ENCODE data around the gene ERC1. TPM values are rescaled to one million over a fixed set of nuclear protein-coding genes. Genes with fewer than 3 reads are reported as not detected.

ERC1 gene
- total and polyA plus RNA-seq, 2 donors from 2014 or later: 5.1 to 68.3 TPM

DNA sequence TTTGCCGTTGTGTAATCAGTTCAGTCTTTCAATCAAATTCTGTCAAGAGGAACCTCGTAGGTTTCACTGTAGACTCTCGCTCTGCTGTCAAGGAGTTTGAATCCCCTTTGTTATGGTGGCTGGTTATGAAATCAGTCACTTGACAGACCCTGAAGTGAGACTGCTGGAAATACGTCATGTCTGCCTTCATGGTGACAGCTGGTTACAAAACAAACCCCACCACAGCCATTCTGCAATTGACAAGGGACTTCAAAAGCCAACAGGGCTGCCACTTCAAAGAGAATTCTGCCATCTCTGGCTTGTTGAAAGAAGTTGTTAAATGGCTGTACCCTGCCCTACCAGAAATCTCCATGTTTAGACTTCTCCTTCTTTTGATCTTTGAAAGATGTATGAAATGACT lies 286.9 kb downstream of the ERC1 start:
- H3K4me1 ChIP-seq (ENCODE audit: control insufficient read depth in 2 of 3, insufficient read depth in 2 of 3, low read depth in 1 of 3, low read length in 3 of 3): no peaks in the 10 kb centered on the region
- intact Hi-C loops (cut with DNase I): no loop called here
- no peaks in the 10 kb centered on the region for H3K9me3 ChIP-seq (ENCODE audit: control insufficient read depth in 2 of 3, insufficient read depth in 1 of 3, low read length in 3 of 3)
- no peak overlapping the region for H3K27ac ChIP-seq (ENCODE audit: low read depth in 2 of 2, low read length in 2 of 2)
- H3K27me3 ChIP-seq (ENCODE audit: control insufficient read depth, insufficient read depth, low read length): no peaks in the 10 kb centered on the region
- TF ChIP-seq, protein P1, sequence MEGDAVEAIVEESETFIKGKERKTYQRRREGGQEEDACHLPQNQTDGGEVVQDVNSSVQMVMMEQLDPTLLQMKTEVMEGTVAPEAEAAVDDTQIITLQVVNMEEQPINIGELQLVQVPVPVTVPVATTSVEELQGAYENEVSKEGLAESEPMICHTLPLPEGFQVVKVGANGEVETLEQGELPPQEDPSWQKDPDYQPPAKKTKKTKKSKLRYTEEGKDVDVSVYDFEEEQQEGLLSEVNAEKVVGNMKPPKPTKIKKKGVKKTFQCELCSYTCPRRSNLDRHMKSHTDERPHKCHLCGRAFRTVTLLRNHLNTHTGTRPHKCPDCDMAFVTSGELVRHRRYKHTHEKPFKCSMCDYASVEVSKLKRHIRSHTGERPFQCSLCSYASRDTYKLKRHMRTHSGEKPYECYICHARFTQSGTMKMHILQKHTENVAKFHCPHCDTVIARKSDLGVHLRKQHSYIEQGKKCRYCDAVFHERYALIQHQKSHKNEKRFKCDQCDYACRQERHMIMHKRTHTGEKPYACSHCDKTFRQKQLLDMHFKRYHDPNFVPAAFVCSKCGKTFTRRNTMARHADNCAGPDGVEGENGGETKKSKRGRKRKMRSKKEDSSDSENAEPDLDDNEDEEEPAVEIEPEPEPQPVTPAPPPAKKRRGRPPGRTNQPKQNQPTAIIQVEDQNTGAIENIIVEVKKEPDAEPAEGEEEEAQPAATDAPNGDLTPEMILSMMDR (IDR thresholded peaks at IDR 0.05; ENCODE audit: borderline replicate concordance, extremely low read depth, insufficient read depth): no peak
- H3K9ac ChIP-seq (ENCODE audit: low read length in 3 of 3): no peak overlapping the region
- no peak for DNase-seq
- no peak for FAIRE-seq
- no peaks in the 10 kb centered on the region for H3K36me3 ChIP-seq (ENCODE audit: control insufficient read depth in 2 of 3, insufficient read depth in 3 of 3, low read length in 3 of 3)
- H3K4me3 ChIP-seq (ENCODE audit: low read length in 3 of 3): no peak overlapping the region

DNA sequence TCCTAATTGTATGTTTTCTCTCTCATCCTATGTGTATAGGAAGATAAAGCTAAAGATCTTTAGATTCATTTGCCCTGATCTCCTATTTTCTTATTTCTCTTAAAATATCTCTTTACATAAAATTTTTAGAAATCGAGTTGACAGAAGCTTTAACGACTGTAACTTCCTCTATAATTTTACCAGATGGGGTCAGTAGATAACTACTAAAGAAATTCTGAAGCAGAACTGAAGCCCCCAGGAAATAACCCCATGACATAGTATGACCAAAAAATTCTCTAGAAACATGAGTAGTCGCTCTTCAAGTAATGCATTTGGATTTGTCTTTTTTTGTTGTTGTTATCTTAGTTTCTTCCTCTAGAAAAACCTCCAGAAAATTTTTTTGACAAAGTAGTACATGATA lies 288.0 kb downstream of the ERC1 start:
- H3K9me3 ChIP-seq (ENCODE audit: control insufficient read depth in 2 of 3, insufficient read depth in 1 of 3, low read length in 3 of 3): no peaks in the 10 kb centered on the region
- no peak overlapping the region for H3K4me3 ChIP-seq (ENCODE audit: low read length in 3 of 3)
- TF ChIP-seq, protein P1 (IDR thresholded peaks at IDR 0.05; ENCODE audit: borderline replicate concordance, extremely low read depth, insufficient read depth): no peak
- intact Hi-C loops (cut with DNase I): no loop called here
- DNase-seq (peak in 2 of 5 donors; percentile 10 to 18), FAIRE-seq (no peak)
- no peaks in the 10 kb centered on the region for H3K27me3 ChIP-seq (ENCODE audit: control insufficient read depth, insufficient read depth, low read length)
- H3K9ac ChIP-seq (ENCODE audit: low read length in 3 of 3): no peak overlapping the region
- H3K27ac ChIP-seq (ENCODE audit: low read depth in 2 of 2, low read length in 2 of 2): no peak overlapping the region
- H3K36me3 ChIP-seq (ENCODE audit: control insufficient read depth in 2 of 3, insufficient read depth in 3 of 3, low read length in 3 of 3): no peaks in the 10 kb centered on the region
- H3K4me1 ChIP-seq (ENCODE audit: control insufficient read depth in 2 of 3, insufficient read depth in 2 of 3, low read depth in 1 of 3, low read length in 3 of 3): no peaks in the 10 kb centered on the region

DNA sequence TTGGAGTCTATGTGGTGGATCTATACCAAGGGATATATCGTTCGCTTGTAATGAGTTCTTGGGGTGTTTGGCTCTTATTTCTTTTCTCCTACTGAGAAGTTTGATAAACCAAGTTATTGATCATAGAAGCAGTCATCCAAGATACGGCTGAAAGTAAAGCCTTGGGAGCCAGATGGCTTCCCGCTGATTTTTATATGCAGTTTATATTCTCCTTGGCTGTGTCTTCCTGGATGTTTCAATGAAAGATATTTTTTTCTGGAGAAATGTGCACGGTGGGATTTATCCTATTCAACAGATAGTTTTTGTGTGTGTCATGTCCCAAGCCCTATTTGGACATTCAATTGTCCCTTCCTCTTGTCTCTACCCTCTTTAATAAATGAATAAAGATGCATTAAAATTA lies 289.0 kb downstream of the ERC1 start:
- DNase-seq: no peak
- intact Hi-C loops (cut with DNase I): no loop called here
- H3K27ac ChIP-seq (ENCODE audit: low read depth in 2 of 2, low read length in 2 of 2): no peak overlapping the region
- H3K4me1 ChIP-seq (ENCODE audit: control insufficient read depth in 2 of 3, insufficient read depth in 2 of 3, low read depth in 1 of 3, low read length in 3 of 3): no peaks in the 10 kb centered on the region
- H3K36me3 ChIP-seq (ENCODE audit: control insufficient read depth in 2 of 3, insufficient read depth in 3 of 3, low read length in 3 of 3): no peaks in the 10 kb centered on the region
- H3K9me3 ChIP-seq (ENCODE audit: control insufficient read depth in 2 of 3, insufficient read depth in 1 of 3, low read length in 3 of 3): no peaks in the 10 kb centered on the region
- H3K4me3 ChIP-seq (ENCODE audit: low read length in 3 of 3): no peak overlapping the region
- no peaks in the 10 kb centered on the region for H3K27me3 ChIP-seq (ENCODE audit: control insufficient read depth, insufficient read depth, low read length)
- TF ChIP-seq, protein P1 (IDR thresholded peaks at IDR 0.05; ENCODE audit: borderline replicate concordance, extremely low read depth, insufficient read depth): no peak
- no peak for FAIRE-seq
- H3K9ac ChIP-seq (ENCODE audit: low read length in 3 of 3): no peak overlapping the region

DNA sequence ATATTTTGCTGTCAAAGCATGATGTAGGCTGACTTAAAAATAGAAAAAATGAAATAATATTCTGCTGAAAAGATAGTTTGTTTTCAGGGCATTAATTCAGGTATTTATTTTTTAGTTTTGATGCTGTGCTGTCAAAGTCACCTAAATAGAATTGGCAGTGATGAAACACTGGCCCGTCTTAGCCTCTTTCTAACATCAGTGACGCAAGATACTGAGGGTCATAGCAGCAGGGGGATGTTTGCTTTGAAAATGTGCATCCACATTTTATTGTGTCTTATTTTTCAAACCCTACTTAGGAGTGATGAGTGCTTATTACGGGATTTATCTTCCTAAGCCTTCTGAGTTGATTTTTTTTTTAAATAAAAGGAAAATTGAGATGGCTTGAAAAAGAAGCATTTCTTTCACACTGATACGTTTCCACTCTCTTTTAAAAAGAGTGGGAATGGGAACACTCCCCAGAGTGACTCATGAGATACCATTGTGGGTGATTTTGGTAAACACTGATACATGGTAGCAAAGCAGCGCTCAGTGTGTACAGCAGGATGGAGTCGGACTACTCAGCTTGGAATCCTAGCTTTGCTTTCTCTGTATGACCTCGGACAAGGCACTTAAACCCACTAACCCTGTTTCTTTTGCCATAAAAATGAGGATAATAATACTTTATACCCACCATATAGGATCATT lies 290.8 kb downstream of the ERC1 start:
- no peaks in the 10 kb centered on the region for H3K27me3 ChIP-seq (ENCODE audit: control insufficient read depth, insufficient read depth, low read length)
- no peak overlapping the region for H3K4me3 ChIP-seq (ENCODE audit: low read length in 3 of 3)
- H3K27ac ChIP-seq (ENCODE audit: low read depth in 2 of 2, low read length in 2 of 2): no peak overlapping the region
- H3K9ac ChIP-seq (ENCODE audit: low read length in 3 of 3): no peak overlapping the region
- no peaks in the 10 kb centered on the region for H3K36me3 ChIP-seq (ENCODE audit: control insufficient read depth in 2 of 3, insufficient read depth in 3 of 3, low read length in 3 of 3)
- no peaks in the 10 kb centered on the region for H3K9me3 ChIP-seq (ENCODE audit: control insufficient read depth in 2 of 3, insufficient read depth in 1 of 3, low read length in 3 of 3)
- H3K4me1 ChIP-seq (ENCODE audit: control insufficient read depth in 2 of 3, insufficient read depth in 2 of 3, low read depth in 1 of 3, low read length in 3 of 3): no peaks in the 10 kb centered on the region
- no peak for DNase-seq
- TF ChIP-seq, protein P1 (IDR thresholded peaks at IDR 0.05; ENCODE audit: borderline replicate concordance, extremely low read depth, insufficient read depth): no peak
- intact Hi-C loops (cut with DNase I): no loop called here
- FAIRE-seq: no peak

Data from kidney (tissue), 14 donors.